ENCODE data around the gene AURKB. TPM values are rescaled to one million over a fixed set of nuclear protein-coding genes. Genes with fewer than 3 reads are reported as not detected.

AURKB gene
- total and polyA plus RNA-seq, 2 of the 13 experiments (the other 11 are each of a cell fraction or from before 2014, with no cell fraction given), result 29.5 to 75.3 TPM

GRCh38 chr17:8248751-8249607, 38.6 kb upstream of the AURKB start, which contains the start of gene PFAS (continued):
- no peak for TF ChIP-seq ELK4 (CRISPR knock-in tag; IDR thresholded peaks at IDR 0.05; ENCODE audit: borderline replicate concordance)
- peak; percentile 74 for TF ChIP-seq ZFP91 (CRISPR knock-in tag; IDR thresholded peaks at IDR 0.05; ENCODE audit: borderline replicate concordance)
- TF ChIP-seq ZNF639 (CRISPR knock-in tag; conservative IDR thresholded peaks at IDR 0.05), result no peak
- no peak for TF ChIP-seq HMGA1 (CRISPR knock-in tag; conservative IDR thresholded peaks at IDR 0.05)
- TF ChIP-seq ZNF10 (CRISPR knock-in tag; IDR thresholded peaks at IDR 0.05; ENCODE audit: borderline replicate concordance, low read depth), result no peak
- TF ChIP-seq ZNF720 (CRISPR knock-in tag; IDR thresholded peaks at IDR 0.05), result no peak
- no peak for TF ChIP-seq HNRNPL (IDR thresholded peaks at IDR 0.05; ENCODE audit: low read depth, low read length)
- TF ChIP-seq MEF2D (CRISPR knock-in tag; IDR thresholded peaks at IDR 0.05), result no peak
- TF ChIP-seq ZNF574 (CRISPR knock-in tag; IDR thresholded peaks at IDR 0.05), result peak; percentile 81; the same call in 1 of the 2 replicates
- TF ChIP-seq HNRNPH1 (optimal IDR thresholded peaks at IDR 0.05; ENCODE audit: low read depth, low read length), result no peak
- TF ChIP-seq ZNF83 (CRISPR knock-in tag; IDR thresholded peaks at IDR 0.05; ENCODE audit: borderline replicate concordance), result no peak; the same call in 1 of the 2 replicates
- peak; percentile 59 for TF ChIP-seq NFYC (CRISPR knock-in tag; IDR thresholded peaks at IDR 0.05)
- TF ChIP-seq RELA (CRISPR knock-in tag; IDR thresholded peaks at IDR 0.05), result no peak
- no peak for TF ChIP-seq ZNF576 (CRISPR knock-in tag; IDR thresholded peaks at IDR 0.05)
- TF ChIP-seq PRDM15 (CRISPR knock-in tag; IDR thresholded peaks at IDR 0.05), result no peak

All from HepG2 (cell line).